Stimulated activated CD8-positive, alpha-beta memory T cell treated with anti-CD3 and anti-CD28 coated beads, Interleukin-12 subunit alpha, Interleukin-12 subunit beta, amount 100 ng/mL, for 24 hours (primary cell): ENCODE measurements around the gene TAPBPL.
"Not testable (repeated sequence)": the region's sequence is repeated elsewhere in the genome, so short reads cannot be mapped to it uniquely, and the experiment has no call there.

Source experiments
- DNase-seq: peaks from one replicate; pipeline ENCODE4 v3.0.0-alpha.2; 2020; ENCODE audit errors: extremely low read depth

The TAPBPL gene, protein sequence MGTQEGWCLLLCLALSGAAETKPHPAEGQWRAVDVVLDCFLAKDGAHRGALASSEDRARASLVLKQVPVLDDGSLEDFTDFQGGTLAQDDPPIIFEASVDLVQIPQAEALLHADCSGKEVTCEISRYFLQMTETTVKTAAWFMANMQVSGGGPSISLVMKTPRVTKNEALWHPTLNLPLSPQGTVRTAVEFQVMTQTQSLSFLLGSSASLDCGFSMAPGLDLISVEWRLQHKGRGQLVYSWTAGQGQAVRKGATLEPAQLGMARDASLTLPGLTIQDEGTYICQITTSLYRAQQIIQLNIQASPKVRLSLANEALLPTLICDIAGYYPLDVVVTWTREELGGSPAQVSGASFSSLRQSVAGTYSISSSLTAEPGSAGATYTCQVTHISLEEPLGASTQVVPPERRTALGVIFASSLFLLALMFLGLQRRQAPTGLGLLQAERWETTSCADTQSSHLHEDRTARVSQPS

GRCh38 chr12:6451348-6452244, at the start of gene TAPBPL:
TSS of gene TAPBPL (plus strand) at chr12:6452042. CDS start at chr12:6452249, 207 bp downstream.
- DNase-seq, result peak; percentile 59

- no peak for DNase-seq
Measured at GRCh38 chr12:6404390-6404789, 47.5 kb upstream of the TAPBPL start.

GRCh38 chr12:6405963-6406362, 45.9 kb upstream of the TAPBPL start:
- DNase-seq, result no peak

DNA sequence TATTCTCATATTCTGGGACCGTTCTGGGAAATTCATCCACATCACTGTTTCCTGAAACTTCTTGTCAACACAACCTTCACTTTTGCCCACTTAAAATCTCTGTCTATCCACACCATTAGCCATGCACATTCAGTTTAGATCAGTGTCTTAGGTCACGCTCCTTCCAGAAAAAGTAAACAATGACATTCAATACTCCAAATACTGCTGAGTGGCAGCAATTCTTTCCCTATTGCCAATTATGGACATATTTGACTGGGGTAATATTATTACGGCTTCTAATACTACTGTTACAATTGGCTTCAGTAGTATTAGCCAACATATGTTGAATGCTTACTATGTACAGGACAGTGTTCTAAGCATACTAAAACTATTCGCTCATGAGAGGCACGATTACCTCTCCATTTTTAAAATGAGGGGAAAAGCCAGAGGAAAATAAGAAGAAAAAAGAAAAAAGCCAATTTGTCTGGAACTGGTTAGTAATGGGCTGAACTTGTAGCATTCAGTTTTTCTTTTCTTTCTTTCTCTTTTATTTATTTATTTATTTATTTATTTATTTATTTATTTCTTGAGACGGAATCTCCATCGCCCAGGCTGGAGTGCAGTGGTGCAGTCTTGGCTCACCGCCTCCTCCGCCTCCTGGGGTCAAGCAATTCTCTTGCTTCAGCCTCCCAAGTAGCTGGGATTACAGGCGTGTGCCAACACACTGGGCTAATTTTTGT, 44.4 kb upstream of the TAPBPL start:
- DNase-seq, result no peak

GRCh38 chr12:6416596-6416995, 35.2 kb upstream of the TAPBPL start:
- no peak for DNase-seq

GRCh38 chr12:6418796-6419195, 33.0 kb upstream of the TAPBPL start:
- no peak for DNase-seq

GRCh38 chr12:6420364-6420763, 31.5 kb upstream of the TAPBPL start:
- DNase-seq, result no peak

- DNase-seq, result peak; percentile 49
Measured at GRCh38 chr12:6423267-6424007, 28.4 kb upstream of the TAPBPL start.

DNA sequence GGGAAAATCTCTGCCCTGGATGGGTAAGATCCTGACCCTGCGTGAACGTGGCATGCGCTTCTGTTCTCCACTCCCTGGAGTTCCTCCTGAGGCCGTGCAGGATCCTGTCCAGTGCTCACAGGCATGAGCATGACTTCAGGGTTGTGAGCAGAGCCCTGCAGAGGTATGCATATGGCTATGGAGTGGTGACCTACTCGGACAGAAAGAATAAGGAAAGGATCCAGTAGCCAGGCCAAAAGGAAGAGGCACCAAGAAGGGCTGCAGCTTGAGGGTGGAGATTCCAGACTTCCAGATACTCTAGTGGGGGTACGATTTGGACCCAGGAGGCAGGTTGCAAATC, 27.9 kb upstream of the TAPBPL start:
- DNase-seq, result no peak

DNA sequence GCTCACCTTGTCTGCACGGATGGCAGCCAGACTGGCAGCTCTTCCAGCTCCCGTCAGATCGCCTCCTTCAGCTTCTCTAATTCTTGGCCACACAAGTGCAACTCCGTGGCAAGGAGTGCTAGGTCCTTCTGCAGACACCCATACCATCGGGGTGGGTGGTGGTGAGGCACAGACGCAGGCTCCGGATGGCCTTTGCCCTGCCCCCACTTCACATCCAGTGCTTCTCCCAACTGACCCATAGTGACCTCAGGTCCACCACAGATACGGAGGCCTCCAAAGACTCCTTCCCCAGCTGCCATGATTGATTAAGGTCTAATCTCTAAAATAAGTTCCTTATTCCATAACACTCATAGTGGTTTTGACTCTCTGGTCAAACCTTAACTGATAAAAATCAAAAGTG, 27.0 kb upstream of the TAPBPL start:
- no peak for DNase-seq

- DNase-seq, result no peak
Measured at GRCh38 chr12:6425590-6426531, 26.0 kb upstream of the TAPBPL start.

- peak; percentile 85 for DNase-seq
Measured at GRCh38 chr12:6426882-6427671, 24.8 kb upstream of the TAPBPL start.

DNA sequence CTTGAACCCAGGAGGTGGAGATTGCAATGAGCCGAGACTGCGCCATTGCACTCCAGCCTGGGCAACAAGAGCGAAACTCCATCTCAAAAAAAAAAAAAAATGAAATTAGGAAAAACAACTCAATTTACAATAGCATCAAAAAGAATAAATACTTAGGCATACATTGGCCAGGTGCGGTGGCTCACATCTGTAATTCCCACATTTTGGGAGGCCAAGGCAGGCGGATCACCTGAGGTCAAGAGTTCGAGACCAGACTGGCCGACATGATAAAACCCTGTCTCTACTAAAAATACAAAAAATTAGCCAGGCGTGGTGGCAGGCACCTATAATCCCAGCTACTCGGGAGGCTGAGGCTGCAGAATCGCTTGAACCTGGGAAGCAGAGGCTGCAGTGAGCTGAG, 24.0 kb upstream of the TAPBPL start:
- DNase-seq, result not testable (repeated sequence)

- DNase-seq, result no peak
Measured at GRCh38 chr12:6428326-6428725, 23.5 kb upstream of the TAPBPL start.

- DNase-seq, result no peak
Measured at GRCh38 chr12:6430124-6430989, 21.5 kb upstream of the TAPBPL start.

- no peak for DNase-seq
Measured at GRCh38 chr12:6432991-6433390, 18.9 kb upstream of the TAPBPL start.

GRCh38 chr12:6434205-6435140, 17.4 kb upstream of the TAPBPL start:
- no peak for DNase-seq
